ENCODE data around the gene JAK1. TPM values are rescaled to one million over a fixed set of nuclear protein-coding genes. Genes with fewer than 3 reads are reported as not detected.

JAK1 gene
- total and polyA plus RNA-seq, 2 experiments from 2014 or later = 90.8 to 124 TPM

DNA sequence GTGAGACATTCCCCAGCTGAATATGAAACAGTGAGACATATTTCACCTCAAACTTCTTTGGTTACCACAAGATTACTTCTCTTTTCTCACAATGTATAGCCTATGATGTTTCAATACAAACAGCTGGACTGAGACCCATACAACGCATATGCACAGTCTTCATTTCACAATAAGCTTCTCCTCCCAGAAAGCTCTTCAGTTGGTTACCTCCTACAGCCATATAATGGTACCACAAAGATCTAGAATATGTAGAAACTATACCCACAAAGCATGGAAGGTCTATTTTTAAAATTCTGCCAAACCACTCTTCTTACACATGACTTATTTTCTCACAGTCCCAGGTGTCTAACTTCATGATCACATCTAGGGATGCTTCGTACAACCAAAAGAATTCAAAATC is 70.8 kb downstream of the JAK1 start:
- no peaks in the 10 kb centered on the region for H3K27me3 ChIP-seq (replicated peaks; ENCODE audit: insufficient read depth)
- H3K36me3 ChIP-seq (ENCODE audit: low read depth) = no peaks in the 10 kb centered on the region
- no peaks in the 10 kb centered on the region for H4K20me1 ChIP-seq (ENCODE audit: insufficient read depth)
- no peak overlapping the region for H3K4me2 ChIP-seq (ENCODE audit: unreplicated experiment)
- TF ChIP-seq EZH2 (IDR thresholded peaks at IDR 0.05; ENCODE audit: insufficient read depth, poor library complexity, severe bottlenecking) (no peak), EZH2phosphoT487 (IDR thresholded peaks at IDR 0.05; ENCODE audit: insufficient read depth, low read depth) (no peak)
- no peak for DNase-seq
- H3K27ac ChIP-seq = no peak overlapping the region
- no peak overlapping the region for H3K9ac ChIP-seq
- 96 to 97% methylated on average over 2 of the region's 2 CpGs for WGBS, 2 experiments (ENCODE audit: low coverage in 1 of 2, low lambda C conversion rate in 2 of 2, missing lambda C conversion rate in 2 of 2)
- peaks cover 86% of the 10 kb centered on the region for H3K79me2 ChIP-seq (ENCODE audit: insufficient read depth)
- H2AFZ ChIP-seq = no peak overlapping the region
- H3K9me2 ChIP-seq (ENCODE audit: insufficient read depth) = no peaks in the 10 kb centered on the region
- in situ Hi-C loops (cut with MboI) = no loop called here
- peaks cover 45% of the 10 kb centered on the region for H3F3A ChIP-seq (ENCODE audit: insufficient read depth)
- H3K4me3 ChIP-seq = no peak overlapping the region
- H3K4me1 ChIP-seq (ENCODE audit: insufficient read depth) = peaks cover 29% of the 10 kb centered on the region
- no peaks in the 10 kb centered on the region for H3K9me3 ChIP-seq (ENCODE audit: low read depth)

DNA sequence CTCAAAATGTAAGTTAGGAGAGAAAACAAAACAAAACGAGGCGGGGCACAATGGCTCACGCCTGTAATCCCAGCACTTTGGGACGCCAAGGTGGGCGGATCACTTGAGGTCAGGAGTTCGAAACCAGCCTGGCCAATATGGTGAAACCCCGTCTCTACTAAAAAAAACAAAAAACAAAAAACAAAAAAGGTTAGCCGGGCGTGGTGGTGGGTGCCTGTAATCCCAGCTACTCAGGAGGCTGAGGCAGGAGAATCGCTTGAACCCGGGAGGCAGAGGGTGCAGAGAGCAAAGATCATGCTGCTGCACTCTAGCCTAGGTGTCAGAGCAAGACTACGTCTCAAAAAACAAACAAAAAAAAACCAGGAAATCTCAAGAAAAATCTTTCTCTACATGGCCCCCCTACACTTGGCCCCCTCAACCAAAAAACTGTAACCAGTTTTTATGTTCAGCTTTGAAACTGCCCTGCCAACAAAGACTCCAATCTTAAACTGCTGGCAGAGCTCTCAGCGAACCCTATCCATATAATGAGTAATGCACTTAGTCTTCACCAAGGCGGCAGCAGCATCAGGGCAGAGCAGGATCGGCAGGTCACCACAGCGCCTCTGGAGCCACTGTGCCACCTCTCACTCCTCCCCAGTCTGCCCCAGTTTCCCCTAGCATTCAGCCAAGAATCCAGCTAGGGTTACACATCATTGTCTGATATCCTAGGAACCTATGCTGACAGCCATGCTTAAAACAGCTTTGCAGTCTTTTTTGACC is 71.7 kb downstream of the JAK1 start:
- in situ Hi-C loops (cut with MboI) = no loop called here
- no peak overlapping the region for H3K4me2 ChIP-seq (ENCODE audit: unreplicated experiment)
- H4K20me1 ChIP-seq (ENCODE audit: insufficient read depth) = no peaks in the 10 kb centered on the region
- no peak overlapping the region for H3K4me3 ChIP-seq
- H2AFZ ChIP-seq = no peak overlapping the region
- H3K9ac ChIP-seq = no peak overlapping the region
- no peak for DNase-seq
- H3K27ac ChIP-seq = no peak overlapping the region
- H3K36me3 ChIP-seq (ENCODE audit: low read depth) = no peaks in the 10 kb centered on the region
- H3K4me1 ChIP-seq (ENCODE audit: insufficient read depth) = peaks cover 29% of the 10 kb centered on the region
- H3K9me2 ChIP-seq (ENCODE audit: insufficient read depth) = no peaks in the 10 kb centered on the region
- WGBS, 2 experiments (ENCODE audit: low coverage in 1 of 2, low lambda C conversion rate in 2 of 2, missing lambda C conversion rate in 2 of 2) = 94 to 95% methylated on average over 16 of the region's 16 CpGs
- H3K79me2 ChIP-seq (ENCODE audit: insufficient read depth) = peaks cover 86% of the 10 kb centered on the region
- no peaks in the 10 kb centered on the region for H3K9me3 ChIP-seq (ENCODE audit: low read depth)
- H3K27me3 ChIP-seq (replicated peaks; ENCODE audit: insufficient read depth) = no peaks in the 10 kb centered on the region
- TF ChIP-seq EZH2 (IDR thresholded peaks at IDR 0.05; ENCODE audit: insufficient read depth, poor library complexity, severe bottlenecking) (no peak), EZH2phosphoT487 (IDR thresholded peaks at IDR 0.05; ENCODE audit: insufficient read depth, low read depth) (no peak)
- H3F3A ChIP-seq (ENCODE audit: insufficient read depth) = peaks cover 43% of the 10 kb centered on the region

GRCh38 chr1:64893921-64894320 is 72.4 kb downstream of the JAK1 start:
- H3K4me1 ChIP-seq (ENCODE audit: insufficient read depth) = peaks cover 28% of the 10 kb centered on the region
- no peak for TF ChIP-seq EZH2 (IDR thresholded peaks at IDR 0.05; ENCODE audit: insufficient read depth, poor library complexity, severe bottlenecking)
- TF ChIP-seq EZH2phosphoT487 (IDR thresholded peaks at IDR 0.05; ENCODE audit: insufficient read depth, low read depth) = no peak
- H2AFZ ChIP-seq = no peak overlapping the region
- no peaks in the 10 kb centered on the region for H3K36me3 ChIP-seq (ENCODE audit: low read depth)
- no peak overlapping the region for H3K9ac ChIP-seq
- H3K9me2 ChIP-seq (ENCODE audit: insufficient read depth) = no peaks in the 10 kb centered on the region
- in situ Hi-C loops (cut with MboI) = no loop called here
- no peaks in the 10 kb centered on the region for H4K20me1 ChIP-seq (ENCODE audit: insufficient read depth)
- H3K9me3 ChIP-seq (ENCODE audit: low read depth) = no peaks in the 10 kb centered on the region
- DNase-seq = no peak
- 88 to 93% methylated on average over 4 of the region's 4 CpGs for WGBS, 2 experiments (ENCODE audit: low coverage in 1 of 2, low lambda C conversion rate in 2 of 2, missing lambda C conversion rate in 2 of 2)
- no peaks in the 10 kb centered on the region for H3K27me3 ChIP-seq (replicated peaks; ENCODE audit: insufficient read depth)
- no peak overlapping the region for H3K4me3 ChIP-seq
- H3K27ac ChIP-seq = no peak overlapping the region
- peaks cover 86% of the 10 kb centered on the region for H3K79me2 ChIP-seq (ENCODE audit: insufficient read depth)
- no peak overlapping the region for H3K4me2 ChIP-seq (ENCODE audit: unreplicated experiment)
- peaks cover 36% of the 10 kb centered on the region for H3F3A ChIP-seq (ENCODE audit: insufficient read depth)

DNA sequence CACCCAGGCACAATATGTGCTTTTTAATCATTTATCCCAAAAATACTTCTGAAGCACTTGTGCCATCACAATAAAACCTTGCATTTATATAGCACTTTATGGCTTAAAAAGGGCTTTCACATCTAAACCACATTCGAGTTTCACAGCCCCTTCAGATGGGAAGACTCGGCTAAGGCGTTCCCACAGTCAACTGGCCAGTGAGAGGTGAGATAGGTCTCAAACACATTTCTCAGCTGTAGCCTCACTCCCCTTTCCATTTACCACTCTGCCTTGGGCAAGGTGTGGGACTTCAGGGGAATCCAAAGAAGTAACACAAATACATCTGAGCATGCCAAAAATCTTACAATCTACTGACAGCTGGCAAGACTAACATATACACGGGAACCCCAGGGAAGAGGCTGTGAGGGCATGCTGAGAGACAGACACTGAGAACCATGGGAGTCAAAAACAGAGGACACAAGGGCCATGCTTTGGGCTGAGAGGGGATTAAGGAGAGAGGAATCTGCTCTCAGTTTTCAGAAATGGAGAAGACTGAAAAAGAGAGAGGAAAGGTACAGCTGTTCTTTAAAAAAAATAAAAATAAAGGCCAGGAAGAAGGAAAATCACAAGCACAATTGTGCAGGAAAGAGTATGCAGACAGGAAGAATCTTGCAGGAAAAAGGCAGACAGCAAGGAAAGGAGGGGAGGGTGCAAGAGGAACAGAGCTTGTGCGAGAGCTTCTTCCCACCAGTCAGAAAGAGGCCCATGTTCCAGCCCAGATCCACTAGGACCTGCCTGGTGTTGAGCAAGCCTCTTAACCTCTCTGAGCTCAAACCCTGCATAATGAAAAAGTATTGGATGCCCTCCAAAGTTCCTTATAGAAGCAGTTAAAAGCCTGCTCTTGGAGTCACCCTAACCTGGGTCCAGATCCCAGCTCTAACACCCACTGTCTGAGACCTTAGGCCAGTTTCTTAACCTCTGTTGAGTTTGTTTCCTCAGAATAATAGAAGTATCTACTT is 73.5 kb downstream of the JAK1 start:
- H3K27ac ChIP-seq = no peak overlapping the region
- peaks cover 93% of the 10 kb centered on the region for H3K79me2 ChIP-seq (ENCODE audit: insufficient read depth)

More for the DNA sequence above, 73.5 kb downstream of the JAK1 start:
- Histone ChIP-seq H3K36me3 (ENCODE audit: low read depth) (no peaks in the 10 kb centered on the region), H3K4me2 (ENCODE audit: unreplicated experiment) (no peak overlapping the region), H3K4me3 (no peak overlapping the region), H3K27me3 (replicated peaks; ENCODE audit: insufficient read depth) (no peaks in the 10 kb centered on the region), H3K4me1 (ENCODE audit: insufficient read depth) (peaks cover 26% of the 10 kb centered on the region), H3K9me3 (ENCODE audit: low read depth) (no peaks in the 10 kb centered on the region), H3F3A (ENCODE audit: insufficient read depth) (peaks cover 28% of the 10 kb centered on the region), H2AFZ (no peak overlapping the region), H3K9ac (no peak overlapping the region), H3K9me2 (ENCODE audit: insufficient read depth) (no peaks in the 10 kb centered on the region), H4K20me1 (ENCODE audit: insufficient read depth) (no peaks in the 10 kb centered on the region)
- in situ Hi-C loops (cut with MboI) = no loop called here
- DNase-seq = peak; percentile 47
- WGBS, 2 experiments (ENCODE audit: low coverage in 1 of 2, low lambda C conversion rate in 2 of 2, missing lambda C conversion rate in 2 of 2) = 88 to 93% methylated on average over 5 of the region's 5 CpGs
- TF ChIP-seq EZH2phosphoT487 (IDR thresholded peaks at IDR 0.05; ENCODE audit: insufficient read depth, low read depth) = no peak

Measured in GM23248 (cell line).